ENCODE measurements around the gene RSRC1.

The RSRC1 gene

DNA sequence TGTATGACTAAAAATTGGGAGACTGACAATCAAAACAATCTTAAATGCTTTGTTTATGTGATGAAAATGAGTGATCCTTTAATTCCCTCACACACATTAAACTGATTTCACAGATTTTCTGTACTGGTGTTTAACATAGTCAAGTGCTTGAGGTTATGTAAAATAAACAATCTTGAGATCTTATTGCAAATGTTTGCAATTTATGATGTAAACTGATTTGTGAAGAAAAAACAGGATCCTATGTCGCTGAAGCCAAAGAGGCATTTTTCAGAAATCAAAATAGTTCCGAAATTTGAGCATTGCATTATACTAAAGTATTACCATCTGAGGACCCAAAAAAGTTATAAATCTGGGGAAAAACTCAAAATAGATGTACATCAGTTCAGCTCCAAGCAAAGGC is 16.4 kb upstream of the RSRC1 start:
- Histone ChIP-seq H3K9ac (ENCODE audit: low read depth, low read length) (no peak overlapping the region), H3K36me3 (ENCODE audit: insufficient read depth, low read length) (no peaks in the 10 kb centered on the region), H3K9me3 (ENCODE audit: insufficient read depth, low read depth, low read length) (no peaks in the 10 kb centered on the region), H3K27ac (ENCODE audit: low read depth, low read length) (no peak overlapping the region), H3K4me3 (ENCODE audit: low read length) (no peak overlapping the region), H3K4me1 (ENCODE audit: insufficient read depth, low read length) (peaks cover 1% of the 10 kb centered on the region), H3K27me3 (ENCODE audit: insufficient read depth, low read length) (peaks cover 88% of the 10 kb centered on the region)
- WGBS = 90% methylated on average over 2 of the region's 2 CpGs

DNA sequence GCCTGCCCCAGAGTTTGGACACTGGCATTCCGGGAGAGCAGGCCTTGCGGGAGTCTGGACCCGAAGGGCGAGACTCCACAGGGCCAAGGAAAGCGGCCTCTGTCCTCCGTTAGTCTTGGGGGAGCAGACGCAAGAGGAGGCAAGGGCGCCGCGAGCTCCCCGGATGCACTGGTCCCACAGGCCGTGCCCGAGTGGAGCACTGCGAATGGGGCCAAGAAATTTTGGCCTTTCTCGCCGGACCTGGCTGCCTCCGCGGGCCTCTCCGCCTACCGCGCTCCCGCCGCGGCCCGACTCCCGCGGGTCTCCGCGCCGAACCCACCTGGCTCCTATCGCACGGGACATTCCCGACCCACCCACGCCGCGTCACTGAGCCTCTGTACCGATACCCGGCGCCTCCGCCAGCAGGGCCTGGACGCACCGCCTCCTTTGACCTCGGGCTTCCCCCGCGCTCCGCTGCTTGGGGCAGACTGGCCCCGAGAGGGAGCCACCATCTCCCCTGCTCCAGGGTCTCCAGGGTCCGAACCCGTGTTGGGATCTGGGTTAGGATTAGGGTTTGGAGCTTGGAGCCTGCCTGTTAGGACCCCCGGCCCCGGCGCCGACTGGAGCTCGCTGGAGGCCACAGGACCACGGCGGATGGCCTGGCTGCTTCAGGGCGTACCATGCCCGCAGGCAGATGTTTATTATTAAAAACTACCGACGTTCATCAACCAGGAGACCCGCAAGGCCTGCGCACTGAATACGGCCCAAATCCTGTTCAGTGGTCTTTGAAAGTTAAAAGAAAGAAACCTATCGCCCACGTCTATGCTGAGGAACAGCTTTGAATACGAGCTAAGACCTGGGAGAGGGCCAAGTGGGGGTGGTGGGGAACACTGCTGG is 15.4 kb upstream of the RSRC1 start:
- Histone ChIP-seq H3K9me3 (ENCODE audit: insufficient read depth, low read depth, low read length) (no peaks in the 10 kb centered on the region), H3K36me3 (ENCODE audit: insufficient read depth, low read length) (no peaks in the 10 kb centered on the region), H3K27me3 (ENCODE audit: insufficient read depth, low read length) (peaks cover 97% of the 10 kb centered on the region), H3K4me3 (ENCODE audit: low read length) (peak overlapping the region; percentile 52), H3K9ac (ENCODE audit: low read depth, low read length) (no peak overlapping the region), H3K27ac (ENCODE audit: low read depth, low read length) (no peak overlapping the region), H3K4me1 (ENCODE audit: insufficient read depth, low read length) (peaks cover 11% of the 10 kb centered on the region)
- 1% methylated on average over 66 of the region's 66 CpGs for WGBS

DNA sequence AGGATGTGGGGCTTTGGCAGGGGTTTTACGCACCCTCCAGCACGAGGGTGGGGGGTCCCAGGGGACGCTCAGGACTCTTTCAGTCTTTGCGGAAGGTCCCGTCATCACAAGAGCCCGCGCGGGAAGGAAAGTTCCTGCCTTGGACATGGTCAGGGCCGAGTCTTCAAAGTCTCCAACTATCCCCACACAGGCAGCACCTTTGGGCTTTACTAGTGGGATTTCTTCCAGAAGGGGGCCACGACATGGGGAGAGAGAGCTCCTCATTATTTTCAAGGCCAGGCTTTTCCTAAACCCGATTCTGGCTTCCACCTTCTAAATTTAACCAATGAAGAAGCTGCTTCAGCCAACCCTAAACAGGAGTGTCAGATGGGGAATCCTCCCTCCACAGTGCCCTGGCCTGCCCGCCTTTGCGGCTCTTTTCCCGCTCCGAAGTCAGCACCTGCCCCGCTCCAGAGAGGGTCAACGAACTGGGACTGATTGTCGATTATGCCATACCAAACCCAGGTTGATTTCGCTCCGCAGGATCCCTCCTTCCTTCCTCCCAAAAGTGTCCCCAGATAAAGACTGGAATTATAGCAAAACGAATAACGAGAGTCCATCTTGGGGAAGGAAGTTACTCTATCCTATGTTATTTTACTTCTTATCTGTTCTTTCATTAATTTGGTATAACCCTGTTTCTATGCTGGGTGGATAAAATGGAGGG is 14.6 kb upstream of the RSRC1 start:
- Histone ChIP-seq H3K36me3 (ENCODE audit: insufficient read depth, low read length) (no peaks in the 10 kb centered on the region), H3K27me3 (ENCODE audit: insufficient read depth, low read length) (peaks cover 99% of the 10 kb centered on the region), H3K9me3 (ENCODE audit: insufficient read depth, low read depth, low read length) (no peaks in the 10 kb centered on the region), H3K27ac (ENCODE audit: low read depth, low read length) (no peak overlapping the region), H3K4me1 (ENCODE audit: insufficient read depth, low read length) (peaks cover 18% of the 10 kb centered on the region), H3K9ac (ENCODE audit: low read depth, low read length) (no peak overlapping the region), H3K4me3 (ENCODE audit: low read length) (peak overlapping the region; percentile 52)
- WGBS = 2% methylated on average over 20 of the region's 22 CpGs

DNA sequence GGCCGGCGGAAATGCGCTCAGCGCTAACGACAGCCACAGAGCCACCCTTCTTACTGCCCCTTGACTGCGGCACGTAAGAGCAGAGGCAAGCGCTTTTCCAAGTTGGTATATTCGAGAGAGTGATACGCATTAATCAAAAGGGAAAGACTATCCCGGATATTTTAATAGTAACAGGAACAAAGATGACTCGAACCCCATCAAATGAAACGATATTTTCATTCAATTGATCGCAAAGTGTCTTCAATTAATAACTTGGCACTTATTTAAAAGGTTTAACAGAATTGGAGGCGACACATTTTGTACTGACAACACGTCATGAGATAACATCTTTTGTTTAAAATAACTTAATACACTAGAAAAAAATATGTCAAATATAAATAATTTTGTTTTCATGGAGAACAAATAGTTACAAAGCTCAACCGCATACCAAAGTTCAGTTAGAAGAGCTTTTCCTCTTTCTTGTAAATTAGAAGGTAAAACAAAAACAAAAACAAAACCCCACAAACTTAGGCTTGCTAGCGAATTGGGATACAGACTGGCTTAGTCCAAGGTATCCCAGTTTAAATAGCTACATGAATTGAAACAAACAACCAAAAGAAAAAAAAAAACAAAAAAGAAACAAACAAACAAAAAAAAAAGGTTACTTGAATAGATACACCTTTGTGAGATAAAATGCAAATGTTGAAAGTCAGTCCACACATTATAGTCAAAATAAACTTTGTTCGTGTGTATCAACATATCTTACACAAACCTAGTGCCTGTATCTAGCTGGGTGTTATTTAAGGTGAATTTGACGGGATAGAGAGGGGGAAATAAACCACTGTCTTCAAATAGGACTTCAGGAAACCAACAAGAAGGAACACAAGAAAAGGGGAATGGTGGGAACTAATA is 13.8 kb upstream of the RSRC1 start:
- no peaks in the 10 kb centered on the region for H3K9me3 ChIP-seq (ENCODE audit: insufficient read depth, low read depth, low read length)
- H3K27me3 ChIP-seq (ENCODE audit: insufficient read depth, low read length) = peaks cover 99% of the 10 kb centered on the region

GRCh38 chr3:158097081-158097592 is 12.8 kb upstream of the RSRC1 start:
- Histone ChIP-seq H3K36me3 (ENCODE audit: insufficient read depth, low read length) (no peaks in the 10 kb centered on the region), H3K4me3 (ENCODE audit: low read length) (peak overlapping the region; percentile 71), H3K4me1 (ENCODE audit: insufficient read depth, low read length) (peaks cover 29% of the 10 kb centered on the region), H3K27ac (ENCODE audit: low read depth, low read length) (no peak overlapping the region), H3K27me3 (ENCODE audit: insufficient read depth, low read length) (peaks cover 100% of the 10 kb centered on the region), H3K9me3 (ENCODE audit: insufficient read depth, low read depth, low read length) (no peaks in the 10 kb centered on the region), H3K9ac (ENCODE audit: low read depth, low read length) (no peak overlapping the region)
- 5% methylated on average over 8 of the region's 11 CpGs for whole genome bisulfite sequencing

More for the DNA sequence above, 13.8 kb upstream of the RSRC1 start:
- 6% methylated on average over 13 of the region's 20 CpGs for WGBS
- no peak overlapping the region for H3K27ac ChIP-seq (ENCODE audit: low read depth, low read length)
- peaks cover 26% of the 10 kb centered on the region for H3K4me1 ChIP-seq (ENCODE audit: insufficient read depth, low read length)
- H3K4me3 ChIP-seq (ENCODE audit: low read length) = peak overlapping the region; percentile 52; the same call in 1 of the 2 replicates
- no peak overlapping the region for H3K9ac ChIP-seq (ENCODE audit: low read depth, low read length)
- no peaks in the 10 kb centered on the region for H3K36me3 ChIP-seq (ENCODE audit: insufficient read depth, low read length)

DNA sequence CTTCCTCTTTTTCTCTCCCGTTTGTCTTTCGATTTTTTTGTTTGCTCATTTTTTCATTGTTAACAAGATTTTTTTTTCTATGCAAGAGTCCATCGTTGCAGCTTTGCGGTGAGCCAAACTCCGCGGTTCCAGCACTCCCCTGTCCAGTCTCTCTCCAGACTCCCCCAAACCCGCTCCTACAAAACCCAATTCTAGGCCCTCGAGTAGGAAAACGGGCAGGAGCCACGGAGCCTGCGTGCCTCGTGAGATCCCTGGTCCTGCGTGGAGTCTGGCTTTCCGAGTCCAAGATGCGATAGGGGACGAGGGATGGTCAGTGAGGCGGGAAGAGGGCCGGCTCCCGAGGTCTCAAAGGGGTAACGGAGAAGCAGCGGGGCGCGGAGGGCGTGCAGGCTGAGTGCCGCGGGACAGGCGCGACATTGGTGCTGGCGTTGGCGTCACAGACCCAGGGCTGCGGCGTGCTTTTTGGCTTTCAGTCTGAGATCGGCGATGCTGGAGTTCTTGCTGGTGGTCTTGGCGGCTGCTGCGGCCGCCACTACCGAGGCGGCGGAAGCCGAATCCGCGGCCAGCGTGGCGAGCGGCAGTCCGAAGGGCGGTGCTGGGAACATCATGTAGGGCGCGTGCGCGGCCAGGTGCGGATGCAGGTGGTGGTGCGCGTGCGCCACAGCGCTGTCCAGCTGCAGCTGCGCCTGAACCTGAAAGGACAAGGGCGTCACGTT is 12.1 kb upstream of the RSRC1 start:
- H3K4me3 ChIP-seq (ENCODE audit: low read length) = peak overlapping the region; percentile 71
- peaks cover 34% of the 10 kb centered on the region for H3K4me1 ChIP-seq (ENCODE audit: insufficient read depth, low read length)
- H3K27me3 ChIP-seq (ENCODE audit: insufficient read depth, low read length) = peaks cover 100% of the 10 kb centered on the region
- 0 out of 2 replicates have a peak overlapping the region, but pooled peaks have one; percentile 9 for H3K9ac ChIP-seq (ENCODE audit: low read depth, low read length)
- H3K27ac ChIP-seq (ENCODE audit: low read depth, low read length) = no peak overlapping the region
- no peaks in the 10 kb centered on the region for H3K36me3 ChIP-seq (ENCODE audit: insufficient read depth, low read length)
- H3K9me3 ChIP-seq (ENCODE audit: insufficient read depth, low read depth, low read length) = no peaks in the 10 kb centered on the region
- under 1% methylated on average over 60 of the region's 60 CpGs for WGBS

- peaks cover 34% of the 10 kb centered on the region for H3K4me1 ChIP-seq (ENCODE audit: insufficient read depth, low read length)
- no peak overlapping the region for H3K9ac ChIP-seq (ENCODE audit: low read depth, low read length)
- H3K4me3 ChIP-seq (ENCODE audit: low read length) = peak overlapping the region; percentile 71
- 4% methylated on average over 9 of the region's 10 CpGs for WGBS
- no peak overlapping the region for H3K27ac ChIP-seq (ENCODE audit: low read depth, low read length)
- H3K9me3 ChIP-seq (ENCODE audit: insufficient read depth, low read depth, low read length) = no peaks in the 10 kb centered on the region
- H3K36me3 ChIP-seq (ENCODE audit: insufficient read depth, low read length) = no peaks in the 10 kb centered on the region
- peaks cover 100% of the 10 kb centered on the region for H3K27me3 ChIP-seq (ENCODE audit: insufficient read depth, low read length)
Measured at GRCh38 chr3:158098309-158098639, 11.6 kb upstream of the RSRC1 start.

DNA sequence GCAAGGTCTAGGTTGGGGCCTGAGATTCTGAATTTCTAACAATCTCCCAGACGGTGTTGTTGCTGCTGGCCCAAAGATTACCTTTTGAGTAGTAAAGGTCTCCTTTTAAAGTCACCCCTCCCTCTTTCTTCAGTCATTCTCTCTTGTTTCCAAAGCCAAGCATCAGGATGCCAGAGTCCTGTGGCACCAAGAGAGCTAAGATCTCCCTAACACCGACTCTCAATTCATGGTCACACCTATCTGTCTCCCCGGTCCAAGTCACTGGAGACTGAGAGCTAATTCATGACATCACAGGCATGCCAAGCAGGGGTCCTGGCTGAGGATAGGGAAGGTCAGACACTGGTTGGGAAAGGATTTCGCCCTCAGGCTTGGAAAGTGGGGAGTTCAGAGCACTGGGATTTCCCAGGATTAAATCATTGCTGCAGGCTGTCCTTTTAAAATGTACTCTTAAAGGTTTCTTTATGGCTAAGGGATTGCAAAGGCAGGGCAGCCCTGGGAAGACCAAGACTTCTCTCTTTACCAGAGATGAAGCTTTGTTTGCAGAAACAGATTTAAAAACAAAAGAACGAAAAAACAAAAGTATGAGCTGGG is 11.0 kb upstream of the RSRC1 start:
- Histone ChIP-seq H3K36me3 (ENCODE audit: insufficient read depth, low read length) (no peaks in the 10 kb centered on the region), H3K27ac (ENCODE audit: low read depth, low read length) (no peak overlapping the region), H3K4me1 (ENCODE audit: insufficient read depth, low read length) (peaks cover 38% of the 10 kb centered on the region), H3K4me3 (ENCODE audit: low read length) (peak overlapping the region; percentile 71; the same call in 1 of the 2 replicates), H3K27me3 (ENCODE audit: insufficient read depth, low read length) (peaks cover 100% of the 10 kb centered on the region), H3K9me3 (ENCODE audit: insufficient read depth, low read depth, low read length) (no peaks in the 10 kb centered on the region), H3K9ac (ENCODE audit: low read depth, low read length) (no peak overlapping the region)
- 16% methylated on average over 5 of the region's 5 CpGs for WGBS

GRCh38 chr3:158100681-158101080 is 9.2 kb upstream of the RSRC1 start:
- no peaks in the 10 kb centered on the region for H3K9me3 ChIP-seq (ENCODE audit: insufficient read depth, low read depth, low read length)
- H3K4me3 ChIP-seq (ENCODE audit: low read length) = no peak overlapping the region
- 0% methylated on average over 1 of the region's 2 CpGs for WGBS
- H3K27ac ChIP-seq (ENCODE audit: low read depth, low read length) = no peak overlapping the region
- H3K4me1 ChIP-seq (ENCODE audit: insufficient read depth, low read length) = peaks cover 47% of the 10 kb centered on the region
- peaks cover 100% of the 10 kb centered on the region for H3K27me3 ChIP-seq (ENCODE audit: insufficient read depth, low read length)
- H3K36me3 ChIP-seq (ENCODE audit: insufficient read depth, low read length) = no peaks in the 10 kb centered on the region
- H3K9ac ChIP-seq (ENCODE audit: low read depth, low read length) = no peak overlapping the region

Data from HUES64 (cell line).